Central memory CD8-positive, alpha-beta T cell (primary cell): Measurements from ENCODE around the gene ESRRA.
"Not testable (repeated sequence)": the region's sequence is repeated elsewhere in the genome, so short reads cannot be mapped to it uniquely, and the experiment has no call there.

ENCODE experiments used
- ATAC-seq: fragments of 150-1000 bp; cut with Tn5 transposase; replicated peaks from 2 replicates; pipeline ENCODE4 v1.10.0; 2022; ENCODE audit warnings: mild to moderate bottlenecking, moderate FRiP score, moderate number of reproducible peaks; ENCODE audit not compliant: poor library complexity, severe bottlenecking; ENCODE audit errors: extremely low read depth
- DNase-seq, 2 donors: peaks; one replicate each; pipeline ENCODE4 v3.0.0; 2021; ENCODE audit warnings: low spot score in 2 of 2
- H3K27ac Mint-ChIP-seq: one replicate; pipeline ENCODE4 v1.8.0; 2022; ENCODE audit warnings: low read depth, mild to moderate bottlenecking, moderate library complexity, mixed read lengths
- H3K27me3 Mint-ChIP-seq: one replicate; pipeline ENCODE4 v1.8.0; 2022; ENCODE audit warnings: mixed read lengths
- H3K36me3 Mint-ChIP-seq: one replicate; pipeline ENCODE4 v1.8.0; 2022; ENCODE audit warnings: mild to moderate bottlenecking, moderate library complexity, mixed read lengths; ENCODE audit not compliant: insufficient read depth
- H3K4me1 Mint-ChIP-seq: one replicate; pipeline ENCODE4 v1.8.0; 2022; ENCODE audit warnings: mixed read lengths
- H3K4me3 Mint-ChIP-seq: one replicate; pipeline ENCODE4 v1.8.0; 2022; ENCODE audit warnings: mild to moderate bottlenecking, moderate library complexity, mixed read lengths
- H3K9me3 Mint-ChIP-seq: one replicate; pipeline ENCODE4 v1.8.0; 2022; ENCODE audit warnings: mixed read lengths

The ESRRA gene

GRCh38 chr11:64303109-64304031 lies 2.0 kb upstream of the ESRRA start:
- Mint-ChIP-seq H3K27me3 (peaks cover 28% of the 10 kb centered on the region), H3K9me3 (no peaks in the 10 kb centered on the region), H3K4me3 (peak overlapping the region; percentile 93), H3K36me3 (peaks cover 15% of the 10 kb centered on the region), H3K4me1 (peaks cover 28% of the 10 kb centered on the region), H3K27ac (peak overlapping the region; percentile 92)
- no peak for DNase-seq
- no peak for ATAC-seq

GRCh38 chr11:64304032-64304315 lies 1.4 kb upstream of the ESRRA start:
- DNase-seq = no peak
- Mint-ChIP-seq H3K36me3 (peaks cover 17% of the 10 kb centered on the region), H3K4me1 (peaks cover 28% of the 10 kb centered on the region), H3K27ac (peak overlapping the region; percentile 92), H3K27me3 (peaks cover 22% of the 10 kb centered on the region), H3K4me3 (peak overlapping the region; percentile 93), H3K9me3 (no peaks in the 10 kb centered on the region)
- no peak for ATAC-seq

- H3K36me3 Mint-ChIP-seq = peaks cover 19% of the 10 kb centered on the region
- peak overlapping the region; percentile 92 for H3K27ac Mint-ChIP-seq
- H3K4me1 Mint-ChIP-seq = peaks cover 27% of the 10 kb centered on the region
- peak overlapping the region; percentile 93 for H3K4me3 Mint-ChIP-seq
- DNase-seq (peak; percentile 90 to 97), ATAC-seq (peak; percentile 58)
- no peaks in the 10 kb centered on the region for H3K9me3 Mint-ChIP-seq
- H3K27me3 Mint-ChIP-seq = peaks cover 17% of the 10 kb centered on the region
Observed at GRCh38 chr11:64304316-64305072, 830 bp upstream of the ESRRA start.

- Mint-ChIP-seq H3K27ac (peak overlapping the region; percentile 75), H3K4me3 (peak overlapping the region; percentile 93), H3K4me1 (peaks cover 15% of the 10 kb centered on the region), H3K9me3 (no peaks in the 10 kb centered on the region), H3K36me3 (peaks cover 27% of the 10 kb centered on the region), H3K27me3 (peaks cover 3% of the 10 kb centered on the region)
- peak; percentile 17 for ATAC-seq
- peak in 1 of 2 donors; percentile 45 for DNase-seq
Observed at GRCh38 chr11:64305691-64306562, 603 bp downstream of the ESRRA start.

GRCh38 chr11:64306563-64306875 lies 1.2 kb downstream of the ESRRA start:
- Mint-ChIP-seq H3K4me1 (peaks cover 15% of the 10 kb centered on the region), H3K27ac (peak overlapping the region; percentile 75), H3K9me3 (no peaks in the 10 kb centered on the region), H3K27me3 (no peaks in the 10 kb centered on the region), H3K36me3 (peaks cover 25% of the 10 kb centered on the region), H3K4me3 (peak overlapping the region; percentile 93)
- no peak for ATAC-seq
- no peak for DNase-seq

GRCh38 chr11:64306876-64307622 lies 1.7 kb downstream of the ESRRA start:
- H3K36me3 Mint-ChIP-seq = peaks cover 25% of the 10 kb centered on the region
- H3K4me3 Mint-ChIP-seq = peak overlapping the region; percentile 93
- peaks cover 15% of the 10 kb centered on the region for H3K4me1 Mint-ChIP-seq
- no peaks in the 10 kb centered on the region for H3K27me3 Mint-ChIP-seq
- no peaks in the 10 kb centered on the region for H3K9me3 Mint-ChIP-seq
- H3K27ac Mint-ChIP-seq = peak overlapping the region; percentile 75
- ATAC-seq (no peak), DNase-seq (no peak)

GRCh38 chr11:64307795-64308194 lies 2.5 kb downstream of the ESRRA start:
- not testable (repeated sequence) for DNase-seq, ATAC-seq
- peaks cover 20% of the 10 kb centered on the region for H3K4me1 Mint-ChIP-seq

GRCh38 chr11:64312947-64313346 lies 7.6 kb downstream of the ESRRA start:
- DNase-seq = no peak
- no peaks in the 10 kb centered on the region for H3K9me3 Mint-ChIP-seq
- peak overlapping the region; percentile 22 for H3K27ac Mint-ChIP-seq
- peaks cover 32% of the 10 kb centered on the region for H3K36me3 Mint-ChIP-seq
- H3K27me3 Mint-ChIP-seq = no peaks in the 10 kb centered on the region
- H3K4me1 Mint-ChIP-seq = peaks cover 27% of the 10 kb centered on the region
- ATAC-seq = no peak
- no peak overlapping the region for H3K4me3 Mint-ChIP-seq

More at GRCh38 chr11:64307795-64308194, 2.5 kb downstream of the ESRRA start:
- H3K27ac Mint-ChIP-seq, H3K27me3 Mint-ChIP-seq, H3K9me3 Mint-ChIP-seq: not testable (repeated sequence)
- Mint-ChIP-seq H3K36me3 (peaks cover 27% of the 10 kb centered on the region), H3K4me3 (peak overlapping the region; percentile 61)

- Mint-ChIP-seq H3K9me3 (no peaks in the 10 kb centered on the region), H3K27ac (peak overlapping the region; percentile 22), H3K27me3 (no peaks in the 10 kb centered on the region), H3K36me3 (peaks cover 33% of the 10 kb centered on the region), H3K4me3 (no peak overlapping the region), H3K4me1 (peaks cover 34% of the 10 kb centered on the region)
- DNase-seq (no peak), ATAC-seq (no peak)
Observed at GRCh38 chr11:64313491-64314145, 8.3 kb downstream of the ESRRA start.

- no peak overlapping the region for H3K27ac Mint-ChIP-seq
- H3K36me3 Mint-ChIP-seq = peaks cover 35% of the 10 kb centered on the region
- ATAC-seq (no peak), DNase-seq (no peak)
- no peaks in the 10 kb centered on the region for H3K27me3 Mint-ChIP-seq
- no peaks in the 10 kb centered on the region for H3K9me3 Mint-ChIP-seq
- no peak overlapping the region for H3K4me3 Mint-ChIP-seq
- H3K4me1 Mint-ChIP-seq = peaks cover 40% of the 10 kb centered on the region
Observed at GRCh38 chr11:64314146-64314804, 9.0 kb downstream of the ESRRA start.
